ENCODE measurements around the gene NBPF1.
"Not testable (repeated sequence)": the region's sequence is repeated elsewhere in the genome, so short reads cannot be mapped to it uniquely, and the experiment has no call there.

DNA sequence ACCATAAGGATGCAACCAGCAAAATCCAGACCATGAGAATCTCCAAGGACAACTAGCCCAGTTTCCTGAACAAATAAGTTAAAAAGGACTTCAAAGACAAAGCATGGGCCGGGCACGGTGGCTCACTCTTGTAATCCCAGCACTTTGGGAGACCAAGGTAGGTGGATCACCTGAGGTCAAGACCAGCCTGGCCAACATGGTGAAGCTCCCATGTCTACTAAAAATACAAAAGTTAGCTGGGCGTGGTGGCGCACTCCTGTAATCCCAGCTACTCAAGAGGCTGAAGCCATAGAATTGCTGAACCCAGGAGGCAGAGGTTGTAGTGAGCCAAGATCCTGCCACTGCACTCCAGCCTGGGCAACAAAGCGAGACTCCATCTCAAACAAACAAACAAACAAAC lies 22.6 kb upstream of the NBPF1 start:
- not testable (repeated sequence) for TF ChIP-seq POLR2A (IDR thresholded peaks at IDR 0.05); CTCF (IDR thresholded peaks at IDR 0.05 in 8 of 11, conservative IDR thresholded peaks at IDR 0.05 in 3 of 11); POLR2AphosphoS5 (IDR thresholded peaks at IDR 0.05)

Measured in spleen (tissue), 7 donors.